Bronchial epithelial cell (primary cell): ENCODE measurements around the gene CMTM4. TPM values are rescaled to one million over a fixed set of nuclear protein-coding genes. Genes with fewer than 3 reads are reported as not detected.
A peak's percentile ranks its signal among the peaks of the same experiment; 100 is the strongest.

Experiments
- DNase-seq: peaks from one replicate; pipeline ENCODE4 v3.0.0-alpha.2; 2010; ENCODE audit warnings: low read depth
- FAIRE-seq: peaks from 2 replicates; lab custom pipeline; 2011; peaks lifted over from hg19 to GRCh38; lab: Jason Lieb, UNC
- H3K27me3 ChIP-seq: 2 replicates; pipeline ENCODE4 v1.5.1; 2011; ENCODE audit warnings: low read length; ENCODE audit not compliant: control insufficient read depth, insufficient read depth
- H3K36me3 ChIP-seq: 2 replicates; pipeline ENCODE4 v1.5.1; 2011; ENCODE audit warnings: low read length; ENCODE audit not compliant: control insufficient read depth, insufficient read depth
- H3K4me3 ChIP-seq: 2 replicates; pipeline ENCODE4 v1.5.1; 2011; ENCODE audit warnings: mild to moderate bottlenecking, low read depth, low read length, control low read depth
- CTCF ChIP-seq: IDR thresholded peaks from 2 replicates; pipeline ENCODE4 v1.5.1; 2011; ENCODE audit warnings: mild to moderate bottlenecking, moderate library complexity, low read length, control low read depth, inconsistent platforms; ENCODE audit not compliant: insufficient read depth, severe bottlenecking
- total RNA-seq: library from RNA; depleted of rRNA; stranded (reverse); fragments of >200 nt; gene quantifications from 2 replicates; pipeline ENCODE4 v1.2.1, GENCODE V29; 2014

Gene CMTM4
- total RNA-seq, 1 donor from 2014 or later = 83.2 TPM

GRCh38 chr16:66678337-66678736 lies 18.2 kb downstream of the CMTM4 start:
- TF ChIP-seq CTCF = no peak
- Histone ChIP-seq H3K36me3 (peaks cover 1% of the 10 kb centered on the region), H3K4me3 (no peak overlapping the region), H3K27me3 (no peaks in the 10 kb centered on the region)
- DNase-seq (no peak), FAIRE-seq (no peak)

DNA sequence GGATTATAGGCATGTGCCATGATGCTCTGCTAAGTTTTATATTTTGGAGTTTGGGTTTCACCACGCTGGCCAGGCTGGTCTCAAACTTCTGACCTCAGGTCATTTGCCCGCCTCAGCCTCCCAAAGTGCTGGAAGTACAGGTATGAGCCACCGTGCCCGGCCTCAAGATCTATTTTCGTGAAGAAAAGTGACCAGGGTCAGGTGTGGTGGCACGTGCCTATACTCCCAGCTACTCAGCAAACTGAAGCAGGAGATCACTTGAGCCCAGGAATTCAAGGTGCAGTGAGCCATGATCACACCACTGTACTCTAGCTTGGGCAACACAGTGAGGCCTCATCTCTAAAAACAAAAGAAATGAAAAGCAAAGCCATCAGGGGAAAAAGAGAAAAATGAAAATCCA lies 18.7 kb downstream of the CMTM4 start:
- FAIRE-seq = no peak

GRCh38 chr16:66677179-66677578 lies 19.4 kb downstream of the CMTM4 start:
- Histone ChIP-seq H3K36me3 (peaks cover 1% of the 10 kb centered on the region), H3K4me3 (no peak overlapping the region), H3K27me3 (no peaks in the 10 kb centered on the region)
- FAIRE-seq (no peak), DNase-seq (no peak)
- TF ChIP-seq CTCF = no peak

More for the DNA sequence above, 18.7 kb downstream of the CMTM4 start:
- TF ChIP-seq CTCF = no peak
- no peak for DNase-seq
- H3K27me3 ChIP-seq = no peaks in the 10 kb centered on the region
- peaks cover 1% of the 10 kb centered on the region for H3K36me3 ChIP-seq
- no peak overlapping the region for H3K4me3 ChIP-seq

- no peak for DNase-seq
- TF ChIP-seq CTCF = no peak
- H3K4me3 ChIP-seq = no peak overlapping the region
- peaks cover 1% of the 10 kb centered on the region for H3K36me3 ChIP-seq
- no peak for FAIRE-seq
- H3K27me3 ChIP-seq = no peaks in the 10 kb centered on the region
Observed at GRCh38 chr16:66676599-66676998, 19.9 kb downstream of the CMTM4 start.

DNA sequence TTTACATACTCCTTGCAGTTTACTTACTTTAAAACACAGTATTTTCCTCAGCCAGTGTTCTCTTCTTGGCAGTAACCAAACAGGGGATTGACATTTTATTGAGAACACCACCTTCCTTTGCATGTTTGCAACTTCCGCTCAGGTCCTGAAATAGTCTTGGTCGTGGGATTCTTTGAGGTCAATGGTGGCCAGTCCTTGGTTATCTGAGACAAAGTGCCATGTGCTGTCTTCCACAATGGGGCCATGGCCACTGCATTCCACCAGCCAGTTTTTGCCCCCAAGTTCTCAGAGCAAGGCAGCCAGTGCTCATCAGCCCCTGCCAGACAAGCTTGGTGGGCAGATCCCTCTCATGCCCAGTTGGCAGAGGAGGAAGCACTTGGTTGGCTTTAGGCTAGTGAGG lies 22.9 kb downstream of the CMTM4 start:
- no peak for DNase-seq
- no peak for TF ChIP-seq CTCF
- peak; percentile 58 for FAIRE-seq

DNA sequence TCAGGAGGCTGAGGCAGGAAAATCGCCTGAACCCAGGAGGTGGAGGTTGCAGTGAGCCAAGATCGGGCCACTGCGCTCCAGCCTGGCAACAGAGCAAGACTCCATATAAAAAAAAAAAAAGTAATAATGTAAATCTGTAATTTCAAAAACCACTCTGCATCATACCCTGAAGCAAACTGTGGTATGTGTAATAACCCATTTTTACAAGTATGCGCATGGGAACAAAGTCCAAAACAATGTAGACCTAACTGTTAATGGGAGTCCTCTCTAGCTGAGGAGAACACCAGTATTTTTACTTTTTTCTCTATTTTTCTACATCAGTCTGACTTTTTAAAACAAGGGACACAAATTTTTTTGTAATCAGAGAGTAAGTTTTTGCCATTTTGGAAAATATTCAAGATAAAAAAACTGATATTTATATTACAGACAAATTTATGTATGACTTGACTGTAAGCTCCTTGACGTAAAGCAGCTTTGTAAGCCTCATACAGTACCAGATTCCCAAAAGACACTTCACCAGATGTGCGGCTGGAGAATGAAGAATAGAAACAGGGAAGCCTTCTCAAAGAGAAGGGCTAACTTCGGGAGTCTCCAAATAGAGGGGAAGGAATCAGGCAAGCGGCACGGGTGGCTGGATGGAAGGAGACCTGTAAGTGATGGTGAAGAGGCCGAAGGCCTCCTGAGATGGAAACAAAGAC lies 25.7 kb downstream of the CMTM4 start:
- H3K36me3 ChIP-seq = no peaks in the 10 kb centered on the region
- TF ChIP-seq CTCF = no peak
- FAIRE-seq = no peak
- no peak for DNase-seq
- no peak overlapping the region for H3K4me3 ChIP-seq
- H3K27me3 ChIP-seq = no peaks in the 10 kb centered on the region

More for the DNA sequence above, 22.9 kb downstream of the CMTM4 start:
- H3K27me3 ChIP-seq = no peaks in the 10 kb centered on the region
- H3K36me3 ChIP-seq = peaks cover 1% of the 10 kb centered on the region
- no peak overlapping the region for H3K4me3 ChIP-seq
